ENCODE measurements around the gene KDELR3.

KDELR3 gene

DNA sequence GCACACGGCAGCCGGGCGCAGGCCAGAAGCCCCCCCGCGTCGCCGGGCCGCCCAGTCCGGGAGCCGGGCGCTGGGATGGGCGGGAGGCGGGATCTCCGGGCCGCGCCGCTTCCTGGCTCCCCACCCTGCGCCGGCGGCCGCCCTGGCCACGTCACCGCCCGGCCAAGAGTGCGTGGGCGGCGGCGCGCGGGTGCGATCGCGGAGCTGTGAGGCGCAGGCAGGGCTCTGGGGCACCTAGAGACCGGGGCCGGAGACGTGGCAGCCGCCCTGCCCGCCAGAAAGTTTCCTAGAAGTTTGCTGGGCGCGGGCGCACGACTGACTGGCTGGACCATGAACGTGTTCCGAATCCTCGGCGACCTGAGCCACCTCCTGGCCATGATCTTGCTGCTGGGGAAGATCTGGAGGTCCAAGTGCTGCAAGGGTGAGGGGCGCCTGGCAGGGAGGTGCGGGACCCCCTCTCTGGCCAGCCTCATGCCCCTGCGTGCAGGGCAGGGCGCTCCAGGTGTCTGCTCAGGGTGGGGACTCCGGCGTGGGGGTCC lies at the start of gene KDELR3:
TSS of gene KDELR3 (plus strand) at position 193 of the 539 bp plus-strand sequence. CDS start at position 331, 138 bp downstream.
- no peak for DNase-seq (ENCODE audit: low read depth, low spot score)

DNA sequence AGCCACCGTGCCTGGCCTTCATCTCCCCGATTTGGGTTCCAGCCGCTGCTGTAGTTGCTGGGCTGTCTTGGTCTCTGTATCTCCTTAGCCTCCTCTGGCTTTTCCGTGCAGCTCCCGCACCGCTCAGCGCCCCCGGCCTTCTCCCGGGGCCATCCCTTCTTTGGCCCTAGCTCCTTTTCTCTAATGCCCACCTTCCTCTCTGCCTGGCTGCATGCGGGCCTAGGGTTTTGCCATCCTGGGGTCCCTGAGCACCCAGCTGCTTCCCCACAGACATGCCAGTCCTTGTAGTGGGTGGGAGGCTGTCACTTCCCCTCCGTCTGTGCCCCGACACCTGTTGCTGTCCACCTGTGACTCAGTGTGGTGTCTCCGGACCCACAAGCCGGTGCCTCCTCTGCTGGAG lies 49.3 kb upstream of the KDELR3 start:
- no peak for DNase-seq (ENCODE audit: low read depth, low spot score)

DNA sequence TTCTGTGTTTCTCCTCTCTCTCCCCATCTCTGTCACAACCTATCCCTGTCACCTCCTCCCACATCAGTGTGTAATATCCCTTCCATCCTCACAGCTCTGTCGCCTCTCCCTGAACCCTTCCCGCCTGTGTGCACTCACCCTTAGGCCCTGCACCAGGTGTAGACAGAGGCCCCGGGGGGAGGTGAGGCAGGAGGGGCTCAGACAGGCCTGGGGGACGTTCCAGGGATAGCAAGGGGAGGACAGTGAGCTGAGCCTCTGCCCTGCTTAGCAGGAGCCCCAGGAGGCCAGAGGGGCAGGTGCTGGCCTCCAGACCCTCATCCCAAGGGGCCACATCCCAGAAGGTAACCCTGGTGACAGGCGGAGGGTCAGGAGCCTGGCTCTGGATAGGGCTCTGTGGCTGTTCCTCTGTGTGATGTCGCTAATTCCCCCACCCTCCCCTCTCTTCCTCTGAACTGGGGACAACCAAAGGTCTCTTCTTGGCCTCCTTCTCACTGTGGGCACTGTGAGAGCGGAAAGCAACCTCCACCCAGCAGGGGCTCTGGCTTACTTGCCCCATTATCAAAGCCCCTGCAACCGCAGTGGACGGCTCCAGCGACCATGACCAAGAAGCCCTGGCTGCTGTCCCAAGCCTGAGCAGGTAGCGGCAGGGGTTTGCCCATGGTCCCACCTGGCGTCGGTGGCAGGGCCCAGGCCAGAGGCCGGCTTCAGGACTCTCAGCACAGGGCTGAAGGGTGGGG lies 48.6 kb upstream of the KDELR3 start:
- no peak for DNase-seq (ENCODE audit: low read depth, low spot score)

GRCh38 chr22:38419858-38420160 lies 48.1 kb upstream of the KDELR3 start:
- DNase-seq (ENCODE audit: low read depth, low spot score) = no peak

- DNase-seq (ENCODE audit: low read depth, low spot score) = no peak
These were observed 47.2 kb upstream of the KDELR3 start for GRCh38 chr22:38420734-38421133.

DNA sequence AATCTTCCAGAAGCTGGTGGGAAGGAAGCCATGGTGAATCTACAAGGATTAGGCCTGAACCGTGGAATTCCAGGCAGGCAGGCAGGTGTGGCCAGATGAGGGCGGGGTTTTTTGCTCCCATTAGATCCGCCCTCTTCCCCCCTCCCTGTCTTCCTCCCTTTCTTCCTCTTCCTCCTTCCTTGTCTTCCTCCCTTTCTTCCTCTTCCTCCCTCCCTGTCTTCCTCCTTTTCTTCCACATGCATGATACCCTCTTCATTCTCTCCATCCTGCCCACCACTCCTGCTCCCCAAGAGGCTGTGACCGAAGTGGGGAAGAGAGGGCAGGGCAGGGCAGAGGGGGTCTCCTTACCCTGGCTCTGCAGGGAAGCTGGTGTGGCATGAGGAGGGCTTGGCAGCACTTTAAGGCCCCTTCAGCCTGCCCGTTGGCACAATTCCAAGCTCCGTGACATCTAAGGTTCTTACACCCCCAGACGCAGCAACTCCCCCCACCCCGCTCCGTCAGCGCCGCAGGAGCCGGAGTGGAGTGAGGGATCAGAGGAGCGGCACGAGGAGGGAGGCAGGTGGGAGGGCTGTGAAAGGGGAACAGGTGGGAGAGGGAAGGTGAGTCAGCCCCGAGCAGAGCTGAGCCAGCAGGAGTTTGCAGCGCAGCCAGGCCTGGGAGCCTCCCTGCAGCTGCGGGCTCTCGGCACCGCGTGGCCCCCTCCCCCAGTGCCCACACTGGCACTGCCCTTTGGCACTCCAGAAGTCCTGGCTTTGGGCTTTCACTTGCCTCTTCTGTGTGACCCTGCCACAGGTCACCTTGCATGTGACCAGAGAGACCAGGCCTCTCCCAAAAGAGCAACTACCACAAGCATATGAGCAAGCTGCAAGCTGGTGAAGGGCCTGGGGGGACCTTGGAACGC lies 45.0 kb upstream of the KDELR3 start:
- DNase-seq (ENCODE audit: low read depth, low spot score) = no peak

GRCh38 chr22:38423512-38424503 lies 44.1 kb upstream of the KDELR3 start:
- no peak for DNase-seq (ENCODE audit: low read depth, low spot score)

DNA sequence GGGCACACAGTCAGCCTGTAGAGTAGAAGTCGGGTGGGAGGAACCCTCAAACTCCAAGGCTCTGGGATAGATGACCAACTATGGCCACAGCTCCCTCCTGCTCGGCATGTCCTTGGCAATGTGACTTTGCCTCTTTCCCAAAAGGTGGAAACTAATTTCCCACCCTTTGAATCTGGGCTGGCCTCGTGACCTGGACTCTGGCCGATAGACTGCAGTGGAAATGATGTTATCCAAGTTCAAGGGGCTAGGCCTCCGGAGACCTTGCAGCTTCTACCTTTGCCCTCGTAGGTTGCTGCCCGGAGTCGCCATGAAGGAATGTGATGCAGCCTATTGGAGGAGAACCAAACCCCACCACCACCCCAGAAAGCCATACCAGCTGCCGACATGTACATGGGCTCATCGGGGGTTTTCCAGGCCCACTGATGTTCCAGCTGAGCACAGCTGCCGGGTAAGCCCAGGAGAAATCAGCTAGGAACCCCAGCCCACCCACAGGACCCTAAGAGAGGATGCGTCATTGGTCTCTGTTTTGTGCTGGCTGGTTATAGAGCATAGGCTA lies 43.3 kb upstream of the KDELR3 start:
- no peak for DNase-seq (ENCODE audit: low read depth, low spot score)

- no peak for DNase-seq (ENCODE audit: low read depth, low spot score)
These were observed 41.3 kb upstream of the KDELR3 start for GRCh38 chr22:38426628-38427027.

GRCh38 chr22:38427465-38427864 lies 40.4 kb upstream of the KDELR3 start:
- DNase-seq (ENCODE audit: low read depth, low spot score) = no peak

DNA sequence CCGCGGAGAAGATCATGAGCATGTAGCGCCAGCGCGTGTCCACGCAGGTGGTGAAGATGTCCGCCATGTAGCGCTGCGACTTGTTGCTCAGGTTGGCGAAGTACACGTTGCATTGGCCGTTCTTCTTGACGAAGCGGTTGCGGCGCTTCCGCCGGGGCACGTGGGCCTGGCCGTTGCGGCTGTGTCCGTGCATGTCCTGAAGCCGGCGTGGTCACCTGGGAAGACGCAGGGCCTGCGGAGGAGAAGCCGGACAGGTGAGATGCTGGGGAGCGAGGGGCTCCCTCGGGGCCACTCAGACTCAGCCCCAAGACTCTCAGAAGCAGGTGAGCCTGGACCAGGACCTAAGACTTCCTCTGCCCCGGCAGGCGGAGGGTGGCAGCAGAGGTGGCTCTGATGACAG lies 40.0 kb upstream of the KDELR3 start:
- DNase-seq (ENCODE audit: low read depth, low spot score) = no peak

- no peak for DNase-seq (ENCODE audit: low read depth, low spot score)
These were observed 39.2 kb upstream of the KDELR3 start for GRCh38 chr22:38428714-38429113.

GRCh38 chr22:38429499-38430068 lies 38.3 kb upstream of the KDELR3 start:
- no peak for DNase-seq (ENCODE audit: low read depth, low spot score)

DNA sequence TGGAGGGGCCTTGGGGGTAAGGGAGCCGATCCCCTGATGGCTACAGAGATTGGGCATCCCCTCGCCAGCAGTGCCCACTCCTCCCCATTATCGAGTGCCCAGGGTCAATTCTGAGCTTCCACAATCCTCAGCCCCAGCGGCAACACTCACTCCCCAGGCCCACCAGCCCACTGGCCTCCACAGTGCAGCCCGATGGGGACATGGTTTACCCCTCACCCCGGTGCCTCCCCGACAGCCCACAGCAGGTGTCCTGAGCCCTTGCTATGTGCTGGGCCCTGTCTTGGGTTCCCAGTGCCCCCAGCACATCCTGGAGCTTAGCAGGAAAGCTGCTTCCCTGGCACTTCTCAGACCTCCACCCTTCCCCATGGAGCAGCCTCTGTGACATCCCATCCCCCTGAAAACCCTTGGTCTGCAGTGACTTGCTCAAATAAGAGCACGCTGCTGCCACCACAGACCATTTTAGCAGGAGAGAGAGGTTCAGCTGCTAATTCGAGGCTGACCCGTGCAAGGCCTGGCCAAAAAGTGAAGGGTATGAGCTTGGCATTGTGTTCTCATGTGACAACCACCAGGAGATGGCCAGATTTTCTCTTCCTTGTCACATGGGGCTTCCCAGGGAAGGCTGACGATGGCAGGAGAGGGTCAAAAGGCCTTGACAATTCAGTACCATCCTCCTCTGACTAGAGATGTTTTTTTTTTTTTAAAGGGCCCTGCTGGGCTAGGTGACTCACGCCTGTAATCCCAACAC lies 36.5 kb upstream of the KDELR3 start:
- no peak for DNase-seq (ENCODE audit: low read depth, low spot score)

GRCh38 chr22:38432264-38432663 lies 35.6 kb upstream of the KDELR3 start:
- DNase-seq (ENCODE audit: low read depth, low spot score) = no peak

DNA sequence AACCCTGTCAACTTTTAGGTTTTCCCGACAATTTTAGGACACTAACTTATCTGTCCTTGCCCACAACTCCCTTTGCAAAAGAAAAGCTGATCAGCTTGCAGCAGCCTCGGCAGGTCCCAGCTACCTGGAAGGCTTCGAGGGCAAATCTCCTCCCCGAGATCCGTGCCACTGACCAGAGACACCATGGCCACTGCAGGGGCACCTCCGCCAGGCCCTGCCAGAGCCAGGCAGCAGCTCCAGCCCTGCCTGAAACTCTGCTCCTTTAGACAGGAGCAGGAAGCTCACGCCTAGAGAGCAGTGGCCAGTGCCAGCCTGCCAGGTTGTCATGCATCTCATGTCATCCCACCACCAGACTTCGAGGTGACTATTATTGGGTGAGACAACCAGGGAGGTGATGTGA lies 34.0 kb upstream of the KDELR3 start:
- no peak for DNase-seq (ENCODE audit: low read depth, low spot score)

- no peak for DNase-seq (ENCODE audit: low read depth, low spot score)
These were observed 32.9 kb upstream of the KDELR3 start for GRCh38 chr22:38435010-38435409.

DNA sequence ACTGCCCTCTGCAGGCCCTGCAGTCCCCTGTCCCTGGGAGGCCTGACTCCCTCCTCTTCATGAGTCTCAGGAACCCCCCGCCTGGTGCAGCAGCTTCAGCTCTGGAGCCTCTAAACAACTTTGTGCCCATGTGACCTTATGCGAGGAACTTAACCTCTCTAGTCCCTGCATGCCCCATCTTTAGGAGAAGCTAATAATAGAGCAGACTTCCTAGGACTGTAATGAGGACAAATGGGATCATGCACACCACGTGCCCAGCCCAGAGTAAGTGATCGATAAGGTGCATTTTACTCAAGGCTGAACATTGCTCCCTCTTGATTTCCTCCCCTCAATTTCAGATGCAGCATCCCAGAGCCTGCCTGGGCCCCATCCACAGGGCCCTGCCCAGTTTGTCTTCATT lies 31.9 kb upstream of the KDELR3 start:
- DNase-seq (ENCODE audit: low read depth, low spot score) = no peak

GRCh38 chr22:38436629-38437395 lies 31.1 kb upstream of the KDELR3 start:
- no peak for DNase-seq (ENCODE audit: low read depth, low spot score)

Measured in smooth muscle cell of the brain vasculature (primary cell).